Nephron (organoid): ENCODE results near the gene TRMT1.

Source experiments
- H3K27ac Mint-ChIP-seq, 3 experiments: 2 replicates each; pipeline ENCODE4 v1.8.0; 2020; ENCODE audit warnings: mixed read lengths in 3 of 3, mild to moderate bottlenecking in 2 of 3, moderate library complexity in 1 of 3
- H3K27me3 Mint-ChIP-seq: 2 replicates; pipeline ENCODE4 v1.8.0; 2021; ENCODE audit warnings: low read depth, mild to moderate bottlenecking, moderate library complexity, mixed read lengths
- H3K36me3 Mint-ChIP-seq: 2 replicates; pipeline ENCODE4 v1.8.0; 2020; ENCODE audit warnings: low read depth, mixed read lengths
- H3K4me1 Mint-ChIP-seq: 2 replicates; pipeline ENCODE4 v1.8.0; 2020; ENCODE audit warnings: mixed read lengths
- H3K4me3 Mint-ChIP-seq, 3 experiments: 2 replicates each; pipeline ENCODE4 v1.8.0; 2020; ENCODE audit warnings: mild to moderate bottlenecking in 3 of 3, mixed read lengths in 3 of 3, moderate library complexity in 2 of 3
- H3K9me3 Mint-ChIP-seq: 2 replicates; pipeline ENCODE4 v1.8.0; 2020; ENCODE audit warnings: mixed read lengths
- CTCF ChIP-seq, 3 experiments: fragments of 200-600 bp; sonication (generic); IDR thresholded peaks; one replicate each; pipeline ENCODE4 v1.5.0; 2021; ENCODE audit warnings: antibody characterized with exemption in 3 of 3; ENCODE audit not compliant: unreplicated experiment in 3 of 3

TRMT1 gene

GRCh38 chr19:13087295-13087694 is 29.2 kb downstream of the TRMT1 start:
- peaks cover 47% of the 10 kb centered on the region for H3K27me3 Mint-ChIP-seq
- peaks cover 37% of the 10 kb centered on the region for H3K4me1 Mint-ChIP-seq
- H3K4me3 Mint-ChIP-seq, result no peak overlapping the region
- H3K36me3 Mint-ChIP-seq, result no peaks in the 10 kb centered on the region
- peaks cover 2% of the 10 kb centered on the region for H3K9me3 Mint-ChIP-seq
- TF ChIP-seq CTCF (IDR thresholded peaks at IDR 0.05; ENCODE audit: unreplicated experiment in 3 of 3), result no peak
- H3K27ac Mint-ChIP-seq, result no peak overlapping the region

- H3K4me1 Mint-ChIP-seq, result peaks cover 34% of the 10 kb centered on the region
- H3K9me3 Mint-ChIP-seq, result peaks cover 2% of the 10 kb centered on the region
- H3K36me3 Mint-ChIP-seq, result no peaks in the 10 kb centered on the region
- peaks cover 45% of the 10 kb centered on the region for H3K27me3 Mint-ChIP-seq
- no peak for TF ChIP-seq CTCF (IDR thresholded peaks at IDR 0.05; ENCODE audit: unreplicated experiment in 3 of 3)
- H3K27ac Mint-ChIP-seq, result peak overlapping the region in 2 of 3 experiments; percentile 22 to 27
- no peak overlapping the region for H3K4me3 Mint-ChIP-seq
Observed at GRCh38 chr19:13086341-13086740, 30.2 kb downstream of the TRMT1 start.

- H3K9me3 Mint-ChIP-seq, result peaks cover 2% of the 10 kb centered on the region
- TF ChIP-seq CTCF (IDR thresholded peaks at IDR 0.05; ENCODE audit: unreplicated experiment in 3 of 3), result no peak
- no peaks in the 10 kb centered on the region for H3K36me3 Mint-ChIP-seq
- peaks cover 27% of the 10 kb centered on the region for H3K4me1 Mint-ChIP-seq
- peaks cover 41% of the 10 kb centered on the region for H3K27me3 Mint-ChIP-seq
- H3K27ac Mint-ChIP-seq, result peak overlapping the region in 2 of 3 experiments; percentile 22 to 27
- no peak overlapping the region for H3K4me3 Mint-ChIP-seq
Observed at GRCh38 chr19:13085666-13086065, 30.9 kb downstream of the TRMT1 start.

GRCh38 chr19:13083627-13084026 is 32.9 kb downstream of the TRMT1 start:
- Mint-ChIP-seq H3K4me3 (no peak overlapping the region), H3K36me3 (no peaks in the 10 kb centered on the region), H3K9me3 (peaks cover 2% of the 10 kb centered on the region), H3K4me1 (peaks cover 40% of the 10 kb centered on the region), H3K27ac (peak overlapping the region in 2 of 3 experiments; percentile 93 to 94), H3K27me3 (peaks cover 37% of the 10 kb centered on the region)
- no peak for TF ChIP-seq CTCF (IDR thresholded peaks at IDR 0.05; ENCODE audit: unreplicated experiment in 3 of 3)

GRCh38 chr19:13083008-13083404 is 33.5 kb downstream of the TRMT1 start:
- peak overlapping the region; percentile 85 to 94 (median 93) for H3K27ac Mint-ChIP-seq
- no peak for TF ChIP-seq CTCF (IDR thresholded peaks at IDR 0.05; ENCODE audit: unreplicated experiment in 3 of 3)
- peak overlapping the region in 1 of 3 experiments; percentile 35 for H3K4me3 Mint-ChIP-seq
- no peaks in the 10 kb centered on the region for H3K36me3 Mint-ChIP-seq
- peaks cover 32% of the 10 kb centered on the region for H3K27me3 Mint-ChIP-seq
- peaks cover 2% of the 10 kb centered on the region for H3K9me3 Mint-ChIP-seq
- H3K4me1 Mint-ChIP-seq, result peaks cover 43% of the 10 kb centered on the region

GRCh38 chr19:13082192-13083007 is 34.1 kb downstream of the TRMT1 start:
- Mint-ChIP-seq H3K4me1 (peaks cover 49% of the 10 kb centered on the region), H3K36me3 (no peaks in the 10 kb centered on the region), H3K27me3 (peaks cover 28% of the 10 kb centered on the region), H3K27ac (peak overlapping the region; percentile 85 to 94 (median 93)), H3K4me3 (peak overlapping the region in 1 of 3 experiments; percentile 24), H3K9me3 (peaks cover 2% of the 10 kb centered on the region)
- peak; percentile 34 to 47 (median 35) for TF ChIP-seq CTCF (IDR thresholded peaks at IDR 0.05; ENCODE audit: unreplicated experiment in 3 of 3)
